SU-DHL-6 (cell line): ENCODE results near the gene ARHGEF37.

Experiments used
- H2AFZ ChIP-seq: fragments of 200-600 bp; sonication (generic); 2 replicates; pipeline ENCODE4 v1.6.1; 2014; ENCODE audit warnings: low read depth, mild to moderate bottlenecking, moderate library complexity, mixed read lengths, antibody characterized with exemption, low read length; ENCODE audit not compliant: severe bottlenecking
- H3F3A ChIP-seq: fragments of 200-600 bp; shearing (Covaris generic); 2 replicates; pipeline ENCODE4 v1.6.0; 2016; ENCODE audit warnings: antibody characterized with exemption, mild to moderate bottlenecking; ENCODE audit not compliant: insufficient read depth
- H3K27ac ChIP-seq: fragments of 200-600 bp; sonication (generic); 2 replicates; pipeline ENCODE4 v1.5.1; 2016; ENCODE audit warnings: low read depth, mild to moderate bottlenecking, low read length, moderate library complexity, mixed read lengths
- H3K27me3 ChIP-seq: fragments of 200-600 bp; sonication (generic), shearing (Covaris generic); 2 replicates; pipeline ENCODE4 v1.6.0; 2014; ENCODE audit warnings: mild to moderate bottlenecking, low read length
- H3K36me3 ChIP-seq: fragments of 200-600 bp; sonication (generic); 2 replicates; pipeline ENCODE4 v1.6.1; 2014; ENCODE audit warnings: mild to moderate bottlenecking, low read length, mixed read lengths
- H3K4me2 ChIP-seq: fragments of 300-600, 200-600 bp; shearing (Covaris generic), sonication (generic); 2 replicates; pipeline ENCODE4 v1.6.0; 2014; ENCODE audit warnings: low read length, low read depth, mild to moderate bottlenecking; ENCODE audit not compliant: poor library complexity, severe bottlenecking
- H3K4me3 ChIP-seq: fragments of 200-600 bp; sonication (generic); 2 replicates; pipeline ENCODE4 v1.5.1; 2014; ENCODE audit warnings: antibody characterized with exemption, low read length, mild to moderate bottlenecking, mixed read lengths; ENCODE audit not compliant: insufficient read depth, poor library complexity, severe bottlenecking
- H3K79me2 ChIP-seq: fragments of 200-600 bp; sonication (generic); 2 replicates; pipeline ENCODE4 v1.6.1; 2014; ENCODE audit warnings: mild to moderate bottlenecking, low read length, moderate library complexity; ENCODE audit not compliant: insufficient read depth
- H3K9ac ChIP-seq: fragments of 200-600 bp; sonication (generic); 2 replicates; pipeline ENCODE4 v1.7.0; 2014; ENCODE audit warnings: mild to moderate bottlenecking, low read length
- H3K9me2 ChIP-seq: fragments of 200-600 bp; sonication (generic); replicated peaks from 2 replicates; pipeline ENCODE4 v1.6.1; 2014; ENCODE audit warnings: low read length; ENCODE audit not compliant: insufficient read depth
- H3K9me3 ChIP-seq: fragments of 200-600 bp; sonication (generic); 2 replicates; pipeline ENCODE4 v1.6.1; 2014; ENCODE audit warnings: low read length, mixed read lengths; ENCODE audit not compliant: insufficient read depth
- H4K20me1 ChIP-seq: fragments of 200-600 bp; sonication (generic); 2 replicates; pipeline ENCODE4 v1.6.1; 2014; ENCODE audit warnings: low read depth, mild to moderate bottlenecking, antibody characterized with exemption, low read length, moderate library complexity, mixed read lengths
- EZH2phosphoT487 ChIP-seq: fragments of 200-600 bp; sonication (generic), shearing (Covaris generic); conservative IDR thresholded peaks from 2 replicates; pipeline ENCODE4 v1.6.1; 2018; ENCODE audit warnings: mild to moderate bottlenecking, antibody characterized with exemption, low read length, moderate library complexity, mixed read lengths
- TF ChIP-seq, protein P1 (sequence below): fragments of 200-600 bp; sonication (generic); IDR thresholded peaks from one replicate; pipeline ENCODE4 v1.5.1; 2017; ENCODE audit warnings: antibody characterized with exemption, mild to moderate bottlenecking, low read length, moderate library complexity; ENCODE audit not compliant: insufficient read depth, poor library complexity, severe bottlenecking

Gene ARHGEF37

DNA sequence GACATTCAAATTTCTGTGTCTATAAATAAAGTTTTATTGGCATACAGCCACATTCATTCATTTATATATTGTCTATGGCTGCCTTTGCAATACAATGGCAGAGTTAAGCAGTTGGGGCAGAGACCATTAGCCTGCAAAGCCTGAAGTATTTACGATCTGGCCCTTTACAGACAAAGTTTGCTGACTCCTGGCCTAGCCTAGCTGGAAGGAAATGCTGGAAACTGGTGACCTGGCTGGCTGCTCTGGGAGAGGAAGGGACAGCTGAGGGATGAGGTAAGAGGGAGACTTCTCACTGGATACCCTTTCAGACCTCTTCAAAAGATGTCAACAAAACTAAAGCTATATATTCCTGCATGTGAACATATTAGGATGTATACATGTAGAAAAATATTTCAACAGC is 82.8 kb downstream of the ARHGEF37 start:
- Histone ChIP-seq H3K27ac (no peak overlapping the region), H3F3A (no peaks in the 10 kb centered on the region), H3K4me2 (no peak overlapping the region), H3K79me2 (no peaks in the 10 kb centered on the region), H3K4me3 (no peak overlapping the region), H3K9me2 (no peaks in the 10 kb centered on the region), H3K9me3 (0 out of 2 replicates have a peak, but pooled peaks cover 5% of the 10 kb centered on the region), H3K27me3 (no peaks in the 10 kb centered on the region), H2AFZ (no peak overlapping the region), H4K20me1 (no peaks in the 10 kb centered on the region), H3K9ac (no peak overlapping the region), H3K36me3 (no peaks in the 10 kb centered on the region)
- TF ChIP-seq, protein P1, sequence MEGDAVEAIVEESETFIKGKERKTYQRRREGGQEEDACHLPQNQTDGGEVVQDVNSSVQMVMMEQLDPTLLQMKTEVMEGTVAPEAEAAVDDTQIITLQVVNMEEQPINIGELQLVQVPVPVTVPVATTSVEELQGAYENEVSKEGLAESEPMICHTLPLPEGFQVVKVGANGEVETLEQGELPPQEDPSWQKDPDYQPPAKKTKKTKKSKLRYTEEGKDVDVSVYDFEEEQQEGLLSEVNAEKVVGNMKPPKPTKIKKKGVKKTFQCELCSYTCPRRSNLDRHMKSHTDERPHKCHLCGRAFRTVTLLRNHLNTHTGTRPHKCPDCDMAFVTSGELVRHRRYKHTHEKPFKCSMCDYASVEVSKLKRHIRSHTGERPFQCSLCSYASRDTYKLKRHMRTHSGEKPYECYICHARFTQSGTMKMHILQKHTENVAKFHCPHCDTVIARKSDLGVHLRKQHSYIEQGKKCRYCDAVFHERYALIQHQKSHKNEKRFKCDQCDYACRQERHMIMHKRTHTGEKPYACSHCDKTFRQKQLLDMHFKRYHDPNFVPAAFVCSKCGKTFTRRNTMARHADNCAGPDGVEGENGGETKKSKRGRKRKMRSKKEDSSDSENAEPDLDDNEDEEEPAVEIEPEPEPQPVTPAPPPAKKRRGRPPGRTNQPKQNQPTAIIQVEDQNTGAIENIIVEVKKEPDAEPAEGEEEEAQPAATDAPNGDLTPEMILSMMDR = no peak
- no peak for TF ChIP-seq EZH2phosphoT487

DNA sequence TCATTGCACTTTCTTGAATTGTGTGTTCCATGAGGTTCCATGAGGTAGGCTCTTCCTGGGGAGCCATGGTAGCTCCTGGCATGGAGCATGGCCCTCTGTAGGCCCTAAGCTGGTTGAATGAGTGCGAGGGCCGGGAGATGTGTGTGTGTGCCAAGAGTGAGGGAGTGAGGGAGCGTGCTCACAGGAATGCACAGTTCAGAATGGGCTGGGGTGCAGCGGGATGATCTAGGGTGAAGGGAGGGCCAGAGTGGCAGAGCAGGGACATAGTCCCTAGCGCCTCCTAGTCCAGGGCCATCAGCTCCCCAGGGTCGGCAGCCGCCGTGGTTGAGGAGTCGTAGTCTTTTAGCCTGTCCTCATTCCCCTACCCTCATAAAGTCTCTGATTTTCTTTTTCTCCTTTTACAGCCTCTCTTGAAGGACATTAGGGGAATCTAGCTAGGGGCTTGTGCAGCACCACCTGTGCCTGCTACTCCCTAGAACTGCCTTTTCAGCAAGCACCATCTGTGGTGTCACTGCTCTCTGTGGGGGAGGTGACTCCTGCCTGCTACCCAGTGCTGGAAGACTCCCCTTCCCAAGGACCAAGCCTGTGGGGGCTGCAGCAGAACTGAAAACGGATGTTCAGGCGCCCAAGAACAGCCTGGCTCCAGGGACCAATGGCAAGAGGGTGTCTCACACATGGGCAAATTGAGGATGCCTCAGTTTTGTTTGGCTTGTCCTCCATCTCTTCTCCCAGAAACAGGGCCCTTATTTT is 83.5 kb downstream of the ARHGEF37 start:
- Histone ChIP-seq H3K4me2 (no peak overlapping the region), H3K9ac (no peak overlapping the region), H3K4me3 (no peak overlapping the region), H3K9me3 (0 out of 2 replicates have a peak, but pooled peaks cover 5% of the 10 kb centered on the region), H3K27me3 (no peaks in the 10 kb centered on the region), H3K36me3 (no peaks in the 10 kb centered on the region), H3K79me2 (no peaks in the 10 kb centered on the region), H3K9me2 (no peaks in the 10 kb centered on the region), H4K20me1 (no peaks in the 10 kb centered on the region), H2AFZ (no peak overlapping the region), H3K27ac (no peak overlapping the region), H3F3A (no peaks in the 10 kb centered on the region)
- TF ChIP-seq, protein P1 = no peak
- no peak for TF ChIP-seq EZH2phosphoT487

DNA sequence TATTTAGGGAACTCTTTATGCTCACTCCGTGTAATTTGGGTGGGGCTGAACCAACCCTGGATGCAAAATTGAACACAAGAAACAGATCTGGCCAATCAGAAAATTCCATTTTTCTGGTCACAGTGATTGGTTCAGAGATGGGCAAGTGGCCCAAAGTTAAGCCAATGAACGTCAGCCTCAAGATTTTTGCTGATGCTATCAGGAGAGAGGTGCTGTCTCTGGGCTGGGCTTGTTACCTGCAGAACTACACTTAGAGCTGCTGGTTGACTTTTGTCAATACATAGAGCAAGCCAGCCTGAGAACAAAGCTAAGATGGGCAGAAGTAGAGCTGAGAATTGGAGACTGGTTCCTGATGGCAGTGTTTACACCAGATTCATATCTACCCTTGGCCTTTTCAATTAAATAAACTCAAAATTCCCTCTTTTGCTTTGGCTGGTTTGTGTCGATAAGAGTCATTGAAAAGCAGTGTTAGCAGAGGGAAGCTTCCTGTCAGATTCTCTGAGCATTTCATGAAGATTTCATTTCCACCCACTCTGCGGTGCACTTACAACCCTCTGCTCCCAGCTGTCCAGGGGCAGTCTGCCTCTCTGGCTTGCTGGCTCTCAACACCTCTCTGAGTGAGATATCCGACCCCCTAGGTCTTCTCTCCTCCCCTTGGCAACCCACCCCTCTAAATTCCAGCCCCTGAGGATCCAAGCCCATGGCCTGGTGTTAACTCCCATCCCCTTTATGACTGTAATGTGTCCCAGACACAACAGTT is 84.3 kb downstream of the ARHGEF37 start:
- no peak overlapping the region for H3K9ac ChIP-seq
- H3K27ac ChIP-seq = no peak overlapping the region
- H3K9me2 ChIP-seq = no peaks in the 10 kb centered on the region
- H4K20me1 ChIP-seq = no peaks in the 10 kb centered on the region
- no peaks in the 10 kb centered on the region for H3K79me2 ChIP-seq
- no peak overlapping the region for H2AFZ ChIP-seq
- 0 out of 2 replicates have a peak, but pooled peaks cover 5% of the 10 kb centered on the region for H3K9me3 ChIP-seq
- no peak for TF ChIP-seq EZH2phosphoT487
- TF ChIP-seq, protein P1 = no peak
- no peaks in the 10 kb centered on the region for H3K36me3 ChIP-seq
- H3K4me3 ChIP-seq = no peak overlapping the region
- H3K27me3 ChIP-seq = no peaks in the 10 kb centered on the region
- H3K4me2 ChIP-seq = no peak overlapping the region
- no peaks in the 10 kb centered on the region for H3F3A ChIP-seq
